Suprapubic skin (tissue), 4 donors: Measurements from ENCODE around the gene CCDC3.

Experiments used
- POLR2A ChIP-seq, 2 donors: fragments of 450-650 bp; IDR thresholded peaks; one replicate each; pipeline ENCODE4 v1.6.1; 2017; ENCODE audit warnings: antibody characterized with exemption in 2 of 2, mild to moderate bottlenecking in 2 of 2, moderate library complexity in 2 of 2
- POLR2AphosphoS5 ChIP-seq, 3 donors: sonication (generic); formaldehyde crosslinking; IDR thresholded peaks; one replicate each; pipeline ENCODE4 v1.6.1; 2017; ENCODE audit warnings: antibody characterized with exemption in 3 of 3
- TF ChIP-seq, protein P1 (sequence below), 2 donors: fragments of 200-600 bp in 1 of 2; fragments of 450-650 bp in 1 of 2; sonication (generic) in 1 of 2; IDR thresholded peaks; one replicate each; pipeline ENCODE4 v1.5.1; 2016 to 2019; ENCODE audit warnings: antibody characterized with exemption in 2 of 2, mild to moderate bottlenecking in 1 of 2, moderate library complexity in 1 of 2

DNA sequence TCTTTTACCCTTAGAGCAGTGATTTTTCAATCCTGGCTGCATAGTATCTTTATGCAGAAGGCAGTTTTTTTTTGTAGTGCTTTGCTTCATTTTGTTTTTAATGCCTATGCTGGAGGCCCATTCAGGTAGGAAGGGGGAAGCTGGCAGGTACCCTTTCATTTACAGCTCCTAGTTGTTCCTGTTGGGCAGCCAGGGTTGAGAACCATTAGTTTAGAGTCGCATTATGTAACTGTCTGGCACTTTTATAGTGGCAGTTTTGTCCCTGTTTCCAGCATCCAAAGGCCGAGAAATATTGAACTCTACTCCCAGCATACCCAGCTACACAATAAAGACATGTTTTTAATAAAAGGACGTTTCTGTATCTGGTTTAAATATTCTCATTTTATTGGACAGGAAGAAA is 110.6 kb downstream of the CCDC3 start:
- TF ChIP-seq, protein P1, sequence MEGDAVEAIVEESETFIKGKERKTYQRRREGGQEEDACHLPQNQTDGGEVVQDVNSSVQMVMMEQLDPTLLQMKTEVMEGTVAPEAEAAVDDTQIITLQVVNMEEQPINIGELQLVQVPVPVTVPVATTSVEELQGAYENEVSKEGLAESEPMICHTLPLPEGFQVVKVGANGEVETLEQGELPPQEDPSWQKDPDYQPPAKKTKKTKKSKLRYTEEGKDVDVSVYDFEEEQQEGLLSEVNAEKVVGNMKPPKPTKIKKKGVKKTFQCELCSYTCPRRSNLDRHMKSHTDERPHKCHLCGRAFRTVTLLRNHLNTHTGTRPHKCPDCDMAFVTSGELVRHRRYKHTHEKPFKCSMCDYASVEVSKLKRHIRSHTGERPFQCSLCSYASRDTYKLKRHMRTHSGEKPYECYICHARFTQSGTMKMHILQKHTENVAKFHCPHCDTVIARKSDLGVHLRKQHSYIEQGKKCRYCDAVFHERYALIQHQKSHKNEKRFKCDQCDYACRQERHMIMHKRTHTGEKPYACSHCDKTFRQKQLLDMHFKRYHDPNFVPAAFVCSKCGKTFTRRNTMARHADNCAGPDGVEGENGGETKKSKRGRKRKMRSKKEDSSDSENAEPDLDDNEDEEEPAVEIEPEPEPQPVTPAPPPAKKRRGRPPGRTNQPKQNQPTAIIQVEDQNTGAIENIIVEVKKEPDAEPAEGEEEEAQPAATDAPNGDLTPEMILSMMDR (IDR thresholded peaks at IDR 0.05), result no peak
- TF ChIP-seq POLR2A (IDR thresholded peaks at IDR 0.05) (no peak), POLR2AphosphoS5 (IDR thresholded peaks at IDR 0.05) (no peak)
